ENCODE data around the gene ATL3. TPM values are rescaled to one million over a fixed set of nuclear protein-coding genes. Genes with fewer than 3 reads are reported as not detected.
A peak's percentile ranks its signal among the peaks of the same experiment; 100 is the strongest.

Gene ATL3
- total RNA-seq, 1 experiment from 2014 or later = 63.9 TPM

DNA sequence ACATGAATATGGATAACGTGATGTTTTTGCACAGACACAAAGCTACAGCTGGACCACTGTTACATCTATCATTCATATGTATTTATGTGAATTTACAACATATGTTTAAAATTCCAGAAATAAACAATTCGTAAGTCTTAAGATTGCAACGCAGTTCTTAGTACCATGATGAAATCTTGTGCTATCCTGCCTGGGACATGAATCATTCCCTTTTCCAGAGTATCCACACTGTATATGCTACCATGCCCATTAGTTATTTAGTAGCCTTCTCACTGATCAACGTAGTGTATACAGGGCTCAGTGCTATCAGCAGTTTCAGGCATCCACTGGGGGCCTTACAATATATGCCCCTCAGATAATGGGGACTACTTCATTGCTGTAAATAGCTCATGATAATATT lies 4.3 kb downstream of the ATL3 start:
- Histone ChIP-seq H3K27me3 (replicated peaks; ENCODE audit: insufficient read depth, low read depth, low read length, poor library complexity) (no peaks in the 10 kb centered on the region), H3K4me3 (ENCODE audit: low read depth, low read length, poor library complexity, severe bottlenecking) (no peak overlapping the region), H3K4me1 (ENCODE audit: insufficient read depth, low read length, poor library complexity, severe bottlenecking) (peaks cover 31% of the 10 kb centered on the region), H3K9me3 (ENCODE audit: low read depth, low read length, poor library complexity, severe bottlenecking) (no peaks in the 10 kb centered on the region), H3K27ac (ENCODE audit: low read depth, low read length, poor library complexity, severe bottlenecking) (peak overlapping the region; percentile 33), H3K36me3 (ENCODE audit: insufficient read depth, low read length, poor library complexity, severe bottlenecking) (no peaks in the 10 kb centered on the region)
- no peak for DNase-seq (ENCODE audit: low spot score)
- BruUV-seq (replicated peaks) = no TSS peak
- intact Hi-C loops (cut with micrococcal nuclease; ENCODE audit: unreplicated experiment) = no loop called here
- ChIA-PET POLR2A (ENCODE audit: low non-redundant PET) (no interaction called here), CTCF (no interaction called here)
- TF ChIP-seq, protein P1, sequence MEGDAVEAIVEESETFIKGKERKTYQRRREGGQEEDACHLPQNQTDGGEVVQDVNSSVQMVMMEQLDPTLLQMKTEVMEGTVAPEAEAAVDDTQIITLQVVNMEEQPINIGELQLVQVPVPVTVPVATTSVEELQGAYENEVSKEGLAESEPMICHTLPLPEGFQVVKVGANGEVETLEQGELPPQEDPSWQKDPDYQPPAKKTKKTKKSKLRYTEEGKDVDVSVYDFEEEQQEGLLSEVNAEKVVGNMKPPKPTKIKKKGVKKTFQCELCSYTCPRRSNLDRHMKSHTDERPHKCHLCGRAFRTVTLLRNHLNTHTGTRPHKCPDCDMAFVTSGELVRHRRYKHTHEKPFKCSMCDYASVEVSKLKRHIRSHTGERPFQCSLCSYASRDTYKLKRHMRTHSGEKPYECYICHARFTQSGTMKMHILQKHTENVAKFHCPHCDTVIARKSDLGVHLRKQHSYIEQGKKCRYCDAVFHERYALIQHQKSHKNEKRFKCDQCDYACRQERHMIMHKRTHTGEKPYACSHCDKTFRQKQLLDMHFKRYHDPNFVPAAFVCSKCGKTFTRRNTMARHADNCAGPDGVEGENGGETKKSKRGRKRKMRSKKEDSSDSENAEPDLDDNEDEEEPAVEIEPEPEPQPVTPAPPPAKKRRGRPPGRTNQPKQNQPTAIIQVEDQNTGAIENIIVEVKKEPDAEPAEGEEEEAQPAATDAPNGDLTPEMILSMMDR (conservative IDR thresholded peaks at IDR 0.05; ENCODE audit: low read depth, low read length) = no peak
- no peak for TF ChIP-seq EZH2 (IDR thresholded peaks at IDR 0.05; ENCODE audit: borderline replicate concordance, low read depth, low read length, poor library complexity, severe bottlenecking)

DNA sequence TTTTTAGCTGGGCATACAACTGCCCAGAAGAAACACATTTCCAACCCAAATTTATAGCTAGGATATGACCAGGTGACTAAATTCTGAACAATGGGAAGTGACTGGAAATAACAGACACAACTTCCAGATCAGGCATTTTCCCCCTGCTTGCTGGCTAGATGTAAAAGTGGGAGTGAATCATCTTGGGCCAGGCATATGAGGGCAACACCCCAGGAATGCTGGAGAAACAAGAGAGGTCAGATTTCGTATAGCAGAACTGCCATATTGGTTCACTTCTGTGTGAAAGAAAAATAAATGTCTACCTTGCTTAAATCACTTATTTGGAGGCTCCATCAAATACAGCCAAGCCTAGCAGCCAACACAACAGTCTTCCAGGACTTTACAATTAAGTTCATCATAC lies 7.4 kb downstream of the ATL3 start:
- no TSS peak for BruUV-seq (replicated peaks)
- Histone ChIP-seq H3K4me1 (ENCODE audit: insufficient read depth, low read length, poor library complexity, severe bottlenecking) (peaks cover 21% of the 10 kb centered on the region), H3K27ac (ENCODE audit: low read depth, low read length, poor library complexity, severe bottlenecking) (no peak overlapping the region), H3K9me3 (ENCODE audit: low read depth, low read length, poor library complexity, severe bottlenecking) (no peaks in the 10 kb centered on the region), H3K27me3 (replicated peaks; ENCODE audit: insufficient read depth, low read depth, low read length, poor library complexity) (no peaks in the 10 kb centered on the region), H3K36me3 (ENCODE audit: insufficient read depth, low read length, poor library complexity, severe bottlenecking) (no peaks in the 10 kb centered on the region), H3K4me3 (ENCODE audit: low read depth, low read length, poor library complexity, severe bottlenecking) (no peak overlapping the region)
- ChIA-PET POLR2A (ENCODE audit: low non-redundant PET) (no interaction called here), CTCF (no interaction called here)
- TF ChIP-seq, protein P1 (conservative IDR thresholded peaks at IDR 0.05; ENCODE audit: low read depth, low read length) = no peak
- no peak for TF ChIP-seq EZH2 (IDR thresholded peaks at IDR 0.05; ENCODE audit: borderline replicate concordance, low read depth, low read length, poor library complexity, severe bottlenecking)
- intact Hi-C loops (cut with micrococcal nuclease; ENCODE audit: unreplicated experiment) = no loop called here
- no peak for DNase-seq (ENCODE audit: low spot score)

GRCh38 chr11:63660972-63661371 lies 10.2 kb downstream of the ATL3 start:
- Histone ChIP-seq H3K9me3 (ENCODE audit: low read depth, low read length, poor library complexity, severe bottlenecking) (no peaks in the 10 kb centered on the region), H3K27me3 (replicated peaks; ENCODE audit: insufficient read depth, low read depth, low read length, poor library complexity) (no peaks in the 10 kb centered on the region), H3K4me1 (ENCODE audit: insufficient read depth, low read length, poor library complexity, severe bottlenecking) (no peaks in the 10 kb centered on the region), H3K27ac (ENCODE audit: low read depth, low read length, poor library complexity, severe bottlenecking) (no peak overlapping the region), H3K36me3 (ENCODE audit: insufficient read depth, low read length, poor library complexity, severe bottlenecking) (peaks cover 17% of the 10 kb centered on the region), H3K4me3 (ENCODE audit: low read depth, low read length, poor library complexity, severe bottlenecking) (no peak overlapping the region)
- intact Hi-C loops (cut with micrococcal nuclease; ENCODE audit: unreplicated experiment) = no loop called here
- BruUV-seq (replicated peaks) = no TSS peak
- TF ChIP-seq, protein P1 (conservative IDR thresholded peaks at IDR 0.05; ENCODE audit: low read depth, low read length) = no peak
- TF ChIP-seq EZH2 (IDR thresholded peaks at IDR 0.05; ENCODE audit: borderline replicate concordance, low read depth, low read length, poor library complexity, severe bottlenecking) = no peak
- CTCF ChIA-PET = interaction anchor here (0.7 kb wide), 1 partner anchor 865 kb away, joined by 3 read pairs; no protein-coding TSS in a partner anchor
- no peak for DNase-seq (ENCODE audit: low spot score)
- POLR2A ChIA-PET (ENCODE audit: low non-redundant PET) = no interaction called here
